NCI-H2227 treated with DMSO at 0.1 percent for 48 hours (cell line): Measurements from ENCODE around the gene KCTD1.

ENCODE experiments used
- DNase-seq: peaks from one replicate; lab custom pipeline; 2025; lab: John Stamatoyannopoulos, UW

KCTD1 gene

GRCh38 chr18:26548415-26549262 is at the start of gene KCTD1:
Gene KCTD1 (minus strand): TSS chr18:26548553. CDS start chr18:26548536, 17 bp downstream.
- peak; percentile 72 for DNase-seq

DNA sequence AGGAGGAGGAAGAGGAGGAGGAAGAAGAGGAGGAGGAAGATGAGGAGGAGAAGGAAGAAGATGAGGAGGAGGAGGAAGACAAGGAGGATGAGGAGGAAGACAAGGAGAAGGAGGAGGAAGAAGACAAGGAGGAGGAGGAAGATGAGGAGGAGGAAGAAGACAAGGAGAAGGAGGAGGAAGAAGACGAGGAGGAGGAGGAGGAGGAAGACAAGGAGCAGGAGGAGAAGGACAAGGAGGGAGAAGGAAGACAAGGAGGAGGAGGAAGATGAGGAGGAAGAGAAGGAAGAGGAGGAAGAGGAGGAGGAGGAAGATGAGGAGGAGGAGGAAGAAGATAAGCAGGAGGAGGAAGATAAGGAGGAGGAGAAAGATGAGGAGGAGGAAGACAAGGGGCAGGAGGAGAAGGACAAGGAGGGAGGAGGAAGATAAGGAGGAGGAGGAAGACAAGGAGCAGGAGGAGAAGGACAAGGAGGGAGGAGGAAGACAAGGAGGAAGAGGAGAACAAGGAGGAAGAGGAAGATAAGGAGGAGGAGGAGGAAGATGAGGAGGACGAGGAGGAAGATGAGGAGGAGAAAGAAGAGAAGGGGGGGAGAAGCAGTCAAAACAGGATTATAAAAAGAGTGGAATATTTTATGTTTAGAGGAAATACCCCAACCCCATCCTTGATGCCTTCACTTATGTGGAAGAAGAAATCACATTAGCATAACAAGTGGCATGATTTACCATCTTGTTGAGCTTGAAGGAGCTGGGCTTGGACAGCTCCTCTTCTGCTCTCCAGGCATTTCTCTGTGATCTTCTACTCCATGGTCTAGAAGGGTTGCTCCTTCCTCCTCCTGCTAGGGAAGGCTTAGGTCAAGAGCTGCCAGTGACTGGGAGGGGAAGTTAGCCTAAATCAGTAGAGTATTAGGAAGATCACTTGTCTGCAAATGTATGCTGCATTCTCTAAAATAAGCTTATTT is 45.3 kb upstream of the KCTD1 start:
- DNase-seq = no peak

DNA sequence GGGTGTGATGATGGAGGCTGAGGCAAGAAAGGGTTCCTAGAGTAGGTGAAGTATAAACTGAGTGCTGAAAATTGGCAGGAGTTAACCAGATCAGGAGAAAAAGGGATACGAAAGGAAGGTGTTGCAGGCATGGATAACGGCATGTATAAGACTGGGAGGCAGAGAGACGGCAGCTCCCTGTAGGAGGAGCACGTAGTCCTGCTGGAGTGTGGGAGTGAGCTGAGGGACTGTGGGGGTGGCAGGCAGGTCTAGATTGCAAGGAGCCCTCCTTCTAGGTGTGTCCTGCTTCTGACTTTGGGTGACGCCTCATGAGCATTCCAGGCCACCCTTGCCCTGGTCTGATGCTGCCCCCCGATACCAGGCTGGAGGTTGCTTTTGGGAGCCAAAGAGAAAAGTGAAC is 36.4 kb upstream of the KCTD1 start:
- DNase-seq = no peak

GRCh38 chr18:26579941-26580618 is 31.7 kb upstream of the KCTD1 start:
- DNase-seq = no peak

DNA sequence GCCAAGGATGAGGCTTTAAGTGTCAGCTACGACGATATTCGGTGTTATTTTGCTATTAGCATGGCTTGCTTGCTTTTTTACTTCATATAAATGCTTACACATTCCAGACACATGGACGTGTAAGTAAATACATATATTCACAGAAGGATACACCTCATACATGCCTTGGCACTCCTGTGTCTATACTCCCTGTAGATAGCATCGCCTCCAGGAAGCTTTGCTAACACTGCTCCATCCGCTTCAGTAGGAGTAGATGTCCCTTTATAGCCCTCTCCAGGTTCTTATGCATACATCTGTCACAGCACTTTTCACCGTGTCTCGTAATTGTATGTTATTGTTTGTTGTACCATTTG is 27.5 kb upstream of the KCTD1 start:
- no peak for DNase-seq

- peak; percentile 10 for DNase-seq
These were observed 26.9 kb upstream of the KCTD1 start for GRCh38 chr18:26574958-26575864.

DNA sequence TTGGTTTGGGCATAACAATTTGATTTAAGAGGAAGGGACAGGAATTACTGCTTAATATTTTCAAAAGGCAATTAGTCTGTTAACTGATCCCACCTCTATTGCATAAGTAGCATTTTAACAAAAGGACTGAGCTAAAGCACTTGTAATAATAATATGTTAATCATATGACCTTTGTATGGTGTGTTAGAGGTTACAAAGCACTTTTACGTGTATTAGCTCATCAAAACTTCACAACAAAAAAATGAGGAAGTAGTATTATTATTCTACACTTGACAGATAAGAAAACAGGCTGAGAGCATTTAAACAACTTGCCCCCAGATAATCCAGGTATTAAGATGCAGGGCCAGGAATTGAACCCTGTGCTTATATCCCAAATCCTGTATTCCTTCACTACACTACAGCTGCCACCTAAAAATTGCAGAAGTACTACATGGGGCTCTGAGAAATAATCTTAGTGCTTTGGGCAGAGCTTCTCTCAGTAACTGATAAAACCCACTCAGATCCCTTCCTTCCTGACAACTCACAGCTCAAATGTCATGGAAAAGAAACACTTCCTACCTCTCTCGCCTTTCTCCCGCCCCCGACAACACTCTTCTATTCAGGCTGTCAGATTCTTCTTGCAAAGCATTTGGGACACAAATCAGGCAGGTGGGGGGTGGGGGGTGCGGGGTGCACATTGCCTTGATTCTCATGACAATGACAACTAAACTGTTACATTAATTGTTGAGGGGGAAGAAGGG is 20.7 kb upstream of the KCTD1 start:
- no peak for DNase-seq

DNA sequence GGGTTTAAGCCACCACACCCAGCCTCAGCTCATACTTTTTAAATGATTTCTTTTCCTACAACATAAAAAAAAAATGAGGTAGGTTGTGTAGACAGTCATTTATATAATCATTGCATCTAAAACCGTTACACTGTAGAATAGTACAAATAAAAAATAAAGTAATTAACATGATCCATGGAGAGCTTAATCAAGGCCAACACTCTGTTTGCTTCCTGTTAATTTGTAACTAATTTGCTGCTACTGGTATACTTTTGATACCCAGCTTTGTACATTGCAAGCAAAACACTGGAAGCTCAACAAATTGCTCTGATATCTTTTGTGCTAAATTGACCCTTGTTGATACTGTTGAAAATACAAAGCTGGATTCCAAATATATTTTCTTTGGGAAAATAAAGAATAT is 20.2 kb upstream of the KCTD1 start:
- no peak for DNase-seq

- no peak for DNase-seq
These were observed 18.7 kb upstream of the KCTD1 start for GRCh38 chr18:26566874-26567555.

DNA sequence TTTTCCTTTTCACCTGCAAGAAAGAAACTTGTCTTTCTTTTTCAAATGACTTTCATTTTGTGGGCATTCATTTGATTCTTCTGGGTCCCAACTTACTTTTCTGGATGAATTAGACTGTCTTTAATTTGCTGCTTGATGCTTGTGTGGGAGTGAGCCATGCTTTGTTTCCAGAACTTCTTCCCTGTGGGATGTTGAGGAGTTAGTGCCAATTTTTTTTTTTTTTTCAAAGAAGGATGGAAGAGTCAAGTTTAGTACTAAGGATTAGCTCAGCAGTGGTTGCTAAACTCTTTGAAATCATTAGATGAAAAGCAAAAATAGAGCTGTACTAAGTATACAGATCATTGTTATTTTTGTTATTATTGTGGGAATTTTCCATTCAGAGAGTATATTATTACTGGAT is 17.2 kb upstream of the KCTD1 start:
- DNase-seq = no peak

DNA sequence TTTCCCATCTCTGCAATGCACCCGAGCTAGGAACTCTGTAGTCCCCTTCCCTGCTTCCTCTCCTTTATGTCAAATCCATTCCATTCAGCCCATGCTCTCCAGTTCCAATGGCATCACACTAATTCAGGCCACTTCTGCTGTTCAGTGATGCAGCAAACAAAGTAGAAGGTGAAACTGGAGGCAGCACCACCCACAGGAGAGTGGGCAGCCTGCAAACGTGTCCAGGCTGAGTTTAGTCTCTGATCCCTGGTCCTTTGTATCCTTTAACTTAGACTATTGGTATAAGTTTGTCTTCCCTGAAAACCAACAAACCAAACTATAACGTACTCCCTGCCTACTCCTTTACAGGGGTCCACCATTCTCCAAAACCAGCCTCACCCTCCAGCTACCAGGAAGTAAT is 14.7 kb upstream of the KCTD1 start:
- DNase-seq = no peak

- no peak for DNase-seq
These were observed 14.2 kb upstream of the KCTD1 start for GRCh38 chr18:26562568-26562967.

DNA sequence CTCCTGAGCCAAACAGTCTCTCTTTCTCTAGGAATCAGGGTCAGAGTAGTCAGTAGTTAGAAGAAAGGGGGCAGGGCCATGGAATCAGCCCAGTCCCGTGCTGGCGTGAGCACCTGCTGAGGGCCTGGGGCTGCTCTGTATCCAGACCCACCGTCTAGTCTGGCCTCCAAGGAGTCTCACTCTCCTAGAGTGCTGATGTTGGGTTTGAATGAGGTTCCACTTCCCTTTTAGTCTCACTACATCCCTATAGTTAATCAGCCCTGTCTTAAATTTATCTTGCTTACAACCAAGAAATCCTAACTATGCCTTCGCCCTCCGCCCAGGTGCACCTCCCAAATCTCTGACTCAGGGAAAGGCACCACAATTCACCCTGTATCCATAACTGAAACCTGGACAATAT is 13.4 kb upstream of the KCTD1 start:
- no peak for DNase-seq

DNA sequence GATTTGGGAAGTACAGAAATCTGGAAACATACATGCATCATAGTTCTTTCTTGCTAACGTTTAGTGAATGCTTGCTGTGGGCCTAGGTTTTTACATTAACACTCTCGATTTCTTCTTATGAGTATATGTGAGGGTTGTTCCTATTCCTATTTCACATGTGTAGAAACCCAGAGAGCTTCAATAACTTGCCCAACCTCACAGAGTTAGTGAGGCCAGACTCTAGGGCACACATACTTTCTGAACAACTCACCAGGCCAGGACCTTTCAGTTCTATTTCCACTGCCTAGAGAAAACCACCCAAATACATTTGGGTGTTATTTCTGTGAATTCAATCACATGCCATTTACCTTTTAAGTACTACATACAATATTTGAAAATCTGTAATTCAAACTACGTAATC is 8.2 kb upstream of the KCTD1 start:
- DNase-seq = no peak

DNA sequence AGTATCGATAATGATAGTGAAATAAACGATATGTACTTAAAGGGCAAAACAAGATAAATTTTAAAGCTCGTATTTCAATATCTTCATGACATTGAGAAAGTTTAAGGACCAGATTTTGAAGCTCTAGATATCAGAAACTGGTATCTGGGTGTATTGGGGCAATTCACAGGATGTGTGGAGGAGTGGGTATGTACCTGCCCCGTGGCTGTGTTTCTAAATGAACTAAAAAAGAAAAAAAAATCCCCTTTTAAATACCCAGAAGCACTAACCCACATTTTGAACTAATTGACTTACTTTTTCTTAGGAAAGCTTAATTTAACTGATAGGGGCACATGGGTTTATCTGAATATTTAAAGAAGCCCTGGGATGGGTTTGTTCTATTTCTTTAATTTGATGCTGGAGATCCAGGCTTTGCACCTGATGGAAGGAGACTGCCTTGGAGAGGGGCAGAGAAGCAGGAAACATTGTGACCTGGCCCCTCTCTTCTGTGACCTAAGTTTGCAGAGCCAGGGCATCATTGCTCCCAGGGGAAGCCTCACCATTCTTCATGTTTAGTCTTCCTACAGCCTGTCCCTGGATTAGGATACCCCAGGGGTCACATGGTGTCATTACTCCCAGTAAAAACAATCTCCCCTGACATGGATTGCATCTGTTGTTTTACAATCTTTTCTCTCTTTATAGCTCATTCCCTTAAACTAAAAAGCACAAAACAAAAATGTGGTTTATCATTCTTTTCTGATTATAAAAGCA is 7.6 kb upstream of the KCTD1 start:
- no peak for DNase-seq

- DNase-seq = no peak
These were observed 5.6 kb upstream of the KCTD1 start for GRCh38 chr18:26553943-26554342.

DNA sequence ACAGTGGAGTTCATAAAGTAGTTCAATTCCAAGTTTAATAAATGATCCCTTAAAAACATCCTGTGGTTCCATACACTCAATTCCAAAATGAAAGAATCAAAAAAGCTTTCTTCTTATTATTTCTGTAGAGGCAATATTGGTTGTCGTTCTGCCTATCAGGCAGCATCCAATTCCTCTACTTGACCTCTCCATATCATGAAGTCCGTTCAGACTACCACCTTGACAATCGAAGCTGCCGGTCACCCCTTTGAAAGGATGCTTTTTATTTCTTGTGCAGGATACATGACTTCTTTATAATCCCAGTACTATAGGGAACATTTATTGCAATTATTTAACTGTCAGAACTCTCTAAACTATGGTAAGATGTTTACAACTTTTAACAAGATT is 3.3 kb upstream of the KCTD1 start:
- no peak for DNase-seq

DNA sequence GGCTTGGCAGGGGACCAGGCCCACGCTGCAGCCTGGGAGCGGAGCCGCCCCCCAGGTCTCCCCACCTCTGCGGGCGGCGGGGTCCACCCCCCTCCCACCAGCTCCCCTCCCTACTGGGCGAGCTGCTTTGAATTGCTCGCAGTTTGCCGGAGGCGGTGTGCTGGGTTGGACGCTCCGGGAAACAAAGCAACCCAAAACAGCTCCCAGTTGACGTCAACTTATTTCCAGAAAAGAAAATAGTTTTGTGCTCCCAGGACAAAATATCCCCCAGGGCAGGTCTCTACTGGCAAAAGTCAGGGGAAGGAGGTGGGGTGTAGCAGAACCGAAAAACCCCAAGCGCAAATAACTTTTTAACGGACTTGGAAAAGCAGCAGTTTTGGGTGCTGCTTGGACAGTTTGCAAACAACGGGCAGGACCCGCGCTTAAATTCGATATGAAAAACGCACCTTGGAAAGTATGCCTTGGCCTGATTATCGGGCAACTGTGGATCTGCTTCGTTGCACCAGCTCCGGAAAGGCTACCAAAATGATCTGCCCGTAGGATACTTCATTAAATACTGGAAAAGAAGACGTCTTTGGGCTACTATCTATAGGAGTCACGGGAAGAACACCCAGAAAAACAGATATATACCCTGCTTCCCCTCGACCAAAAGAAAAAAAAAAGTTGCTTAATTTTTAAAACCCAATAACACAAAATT is 2.8 kb upstream of the KCTD1 start:
- no peak for DNase-seq
